ENCODE results near the gene NPAS3.

DNA sequence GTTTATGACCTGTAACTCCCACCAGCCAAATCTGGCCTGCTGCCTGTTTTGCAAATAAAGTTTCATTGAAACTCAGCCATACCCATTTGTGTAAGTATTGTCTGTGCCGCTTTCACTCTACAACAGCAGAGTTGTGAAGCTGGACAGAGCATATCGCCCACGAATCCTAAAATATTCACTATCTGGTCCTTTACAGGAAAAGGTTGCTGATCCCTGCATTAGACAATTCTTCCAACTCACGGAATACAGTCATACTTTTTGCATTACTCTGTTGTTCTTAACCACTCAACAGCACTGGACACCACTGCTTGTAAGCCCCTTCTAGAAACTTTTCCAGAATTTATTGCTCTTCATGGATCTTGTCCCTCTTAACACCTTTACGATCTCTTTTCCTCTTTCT is 576.8 kb downstream of the NPAS3 start:
- no peak for TF ChIP-seq POLR2A (IDR thresholded peaks at IDR 0.05; ENCODE audit: low read length)
- no peak for TF ChIP-seq GATA1 (IDR thresholded peaks at IDR 0.05; ENCODE audit: low read depth, low read length)

All from erythroblast (primary cell).